Neutrophil (primary cell): Measurements from ENCODE around the gene GALNT13.

ENCODE experiments used
- H3K27ac ChIP-seq: fragments of 200-600 bp; sonication (generic); 2 replicates; pipeline ENCODE4 v1.5.1; 2016; ENCODE audit warnings: mild to moderate bottlenecking, moderate library complexity
- H3K27me3 ChIP-seq: fragments of 200-600 bp; sonication (generic); 2 replicates; pipeline ENCODE4 v1.6.0; 2016; ENCODE audit warnings: mild to moderate bottlenecking
- H3K36me3 ChIP-seq: fragments of 200-600 bp; sonication (generic); 2 replicates; pipeline ENCODE4 v1.5.1; 2017
- H3K4me1 ChIP-seq, 2 experiments: fragments of 200-600 bp in 1 of 2; sonication (generic) in 1 of 2; 1 replicate in 1 of 2; 2 replicates in 1 of 2; pipeline versions ENCODE4 v1.5.1 to v1.6.1; 2013 to 2016; ENCODE audit warnings: low read depth in 1 of 2, low read length in 1 of 2, mild to moderate bottlenecking in 1 of 2, moderate library complexity in 1 of 2; ENCODE audit not compliant: control insufficient read depth in 1 of 2, insufficient read depth in 1 of 2
- H3K4me3 ChIP-seq, 2 experiments: fragments of 200-600 bp in 1 of 2; sonication (generic) in 1 of 2; 1 replicate in 1 of 2; 2 replicates in 1 of 2; pipeline ENCODE4 v1.5.1; 2013 to 2016; ENCODE audit warnings: low read depth in 1 of 2, low read length in 1 of 2, mild to moderate bottlenecking in 1 of 2, moderate library complexity in 1 of 2
- H3K9me3 ChIP-seq: fragments of 200-600 bp; sonication (generic); 2 replicates; pipeline ENCODE4 v1.5.1; 2016
- CTCF ChIP-seq: fragments of 200-600 bp; sonication (generic); IDR thresholded peaks from 2 replicates; pipeline ENCODE4 v1.5.1; 2016; ENCODE audit warnings: antibody characterized with exemption

Gene GALNT13

GRCh38 chr2:154229966-154230365 lies 358.2 kb downstream of the GALNT13 start:
- no peak for TF ChIP-seq CTCF
- Histone ChIP-seq H3K4me3 (no peak overlapping the region), H3K4me1 (no peaks in the 10 kb centered on the region), H3K27ac (no peak overlapping the region), H3K9me3 (no peaks in the 10 kb centered on the region), H3K27me3 (no peaks in the 10 kb centered on the region), H3K36me3 (no peaks in the 10 kb centered on the region)

- H3K9me3 ChIP-seq: no peaks in the 10 kb centered on the region
- H3K36me3 ChIP-seq: no peaks in the 10 kb centered on the region
- H3K4me1 ChIP-seq: no peaks in the 10 kb centered on the region
- no peaks in the 10 kb centered on the region for H3K27me3 ChIP-seq
- no peak overlapping the region for H3K27ac ChIP-seq
- no peak overlapping the region for H3K4me3 ChIP-seq
- no peak for TF ChIP-seq CTCF
Measured at GRCh38 chr2:154231021-154231420, 359.3 kb downstream of the GALNT13 start.

- Histone ChIP-seq H3K4me3 (no peak overlapping the region), H3K36me3 (no peaks in the 10 kb centered on the region), H3K9me3 (no peaks in the 10 kb centered on the region), H3K27me3 (no peaks in the 10 kb centered on the region), H3K4me1 (no peaks in the 10 kb centered on the region), H3K27ac (no peak overlapping the region)
- TF ChIP-seq CTCF: no peak
Measured at GRCh38 chr2:154233231-154233630, 361.5 kb downstream of the GALNT13 start.

- TF ChIP-seq CTCF: no peak
- Histone ChIP-seq H3K4me3 (no peak overlapping the region), H3K27me3 (no peaks in the 10 kb centered on the region), H3K27ac (no peak overlapping the region), H3K9me3 (no peaks in the 10 kb centered on the region), H3K4me1 (no peaks in the 10 kb centered on the region), H3K36me3 (no peaks in the 10 kb centered on the region)
Measured at GRCh38 chr2:154238252-154238651, 366.5 kb downstream of the GALNT13 start.

GRCh38 chr2:154240316-154240715 lies 368.6 kb downstream of the GALNT13 start:
- no peak overlapping the region for H3K4me3 ChIP-seq
- H3K9me3 ChIP-seq: no peaks in the 10 kb centered on the region
- no peak for TF ChIP-seq CTCF
- no peaks in the 10 kb centered on the region for H3K27me3 ChIP-seq
- no peaks in the 10 kb centered on the region for H3K4me1 ChIP-seq
- no peak overlapping the region for H3K27ac ChIP-seq
- H3K36me3 ChIP-seq: no peaks in the 10 kb centered on the region

- no peak for TF ChIP-seq CTCF
- Histone ChIP-seq H3K4me3 (no peak overlapping the region), H3K27ac (no peak overlapping the region), H3K9me3 (no peaks in the 10 kb centered on the region), H3K27me3 (no peaks in the 10 kb centered on the region), H3K36me3 (no peaks in the 10 kb centered on the region), H3K4me1 (no peaks in the 10 kb centered on the region)
Measured at GRCh38 chr2:154240921-154241379, 369.2 kb downstream of the GALNT13 start.
